ENCODE data around the gene SIX3.

- TF ChIP-seq NANOG (IDR thresholded peaks at IDR 0.05; ENCODE audit: borderline replicate concordance), result no peak
- TF ChIP-seq CTCF (conservative IDR thresholded peaks at IDR 0.05; ENCODE audit: low read depth in 2 of 2), result no peak
- TF ChIP-seq ZNF114 (CRISPR knock-in tag; IDR thresholded peaks at IDR 0.05), result no peak
- no peak for TF ChIP-seq EZH2phosphoT487 (IDR thresholded peaks at IDR 0.05; ENCODE audit: unreplicated experiment)
- TF ChIP-seq EZH2 (IDR thresholded peaks at IDR 0.05; ENCODE audit: low read depth, unreplicated experiment), result no peak
- TF ChIP-seq, protein P1, sequence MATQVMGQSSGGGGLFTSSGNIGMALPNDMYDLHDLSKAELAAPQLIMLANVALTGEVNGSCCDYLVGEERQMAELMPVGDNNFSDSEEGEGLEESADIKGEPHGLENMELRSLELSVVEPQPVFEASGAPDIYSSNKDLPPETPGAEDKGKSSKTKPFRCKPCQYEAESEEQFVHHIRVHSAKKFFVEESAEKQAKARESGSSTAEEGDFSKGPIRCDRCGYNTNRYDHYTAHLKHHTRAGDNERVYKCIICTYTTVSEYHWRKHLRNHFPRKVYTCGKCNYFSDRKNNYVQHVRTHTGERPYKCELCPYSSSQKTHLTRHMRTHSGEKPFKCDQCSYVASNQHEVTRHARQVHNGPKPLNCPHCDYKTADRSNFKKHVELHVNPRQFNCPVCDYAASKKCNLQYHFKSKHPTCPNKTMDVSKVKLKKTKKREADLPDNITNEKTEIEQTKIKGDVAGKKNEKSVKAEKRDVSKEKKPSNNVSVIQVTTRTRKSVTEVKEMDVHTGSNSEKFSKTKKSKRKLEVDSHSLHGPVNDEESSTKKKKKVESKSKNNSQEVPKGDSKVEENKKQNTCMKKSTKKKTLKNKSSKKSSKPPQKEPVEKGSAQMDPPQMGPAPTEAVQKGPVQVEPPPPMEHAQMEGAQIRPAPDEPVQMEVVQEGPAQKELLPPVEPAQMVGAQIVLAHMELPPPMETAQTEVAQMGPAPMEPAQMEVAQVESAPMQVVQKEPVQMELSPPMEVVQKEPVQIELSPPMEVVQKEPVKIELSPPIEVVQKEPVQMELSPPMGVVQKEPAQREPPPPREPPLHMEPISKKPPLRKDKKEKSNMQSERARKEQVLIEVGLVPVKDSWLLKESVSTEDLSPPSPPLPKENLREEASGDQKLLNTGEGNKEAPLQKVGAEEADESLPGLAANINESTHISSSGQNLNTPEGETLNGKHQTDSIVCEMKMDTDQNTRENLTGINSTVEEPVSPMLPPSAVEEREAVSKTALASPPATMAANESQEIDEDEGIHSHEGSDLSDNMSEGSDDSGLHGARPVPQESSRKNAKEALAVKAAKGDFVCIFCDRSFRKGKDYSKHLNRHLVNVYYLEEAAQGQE (IDR thresholded peaks at IDR 0.05; ENCODE audit: unreplicated experiment), result no peak
- no peak for TF ChIP-seq CREB1 (CRISPR knock-in tag; IDR thresholded peaks at IDR 0.05; ENCODE audit: low read depth)
- no peak for TF ChIP-seq STAT1 (IDR thresholded peaks at IDR 0.05; ENCODE audit: unreplicated experiment)
- TF ChIP-seq JUNB (IDR thresholded peaks at IDR 0.05; ENCODE audit: unreplicated experiment), result no peak
- no peak for TF ChIP-seq POLR2AphosphoS5 (IDR thresholded peaks at IDR 0.05; ENCODE audit: low read depth)
- TF ChIP-seq ZNF331 (CRISPR knock-in tag; IDR thresholded peaks at IDR 0.05; ENCODE audit: low read depth), result no peak
- no peak for TF ChIP-seq ZNF462 (CRISPR knock-in tag; IDR thresholded peaks at IDR 0.05)
- no peak for TF ChIP-seq ETS1 (IDR thresholded peaks at IDR 0.05)
These were observed 34.5 kb upstream of the SIX3 start for GRCh38 chr2:44906972-44907371.

Measured in GM23338 (cell line).